Keratinocyte (primary cell): ENCODE data around the gene DNAJB6. TPM values are rescaled to one million over a fixed set of nuclear protein-coding genes. Genes with fewer than 3 reads are reported as not detected.

Source experiments
- DNase-seq: peaks from one replicate; pipeline ENCODE4 v3.0.0-alpha.2; 2011; ENCODE audit warnings: low read depth, missing footprints, low spot score
- FAIRE-seq: peaks from 2 replicates; lab custom pipeline; 2011; peaks lifted over from hg19 to GRCh38; lab: Jason Lieb, UNC
- H2AFZ ChIP-seq: 2 replicates; pipeline ENCODE4 v1.6.0; 2012; ENCODE audit warnings: low read length, control low read depth, inconsistent platforms; ENCODE audit not compliant: control insufficient read depth
- H3K27ac ChIP-seq: 2 replicates; pipeline ENCODE4 v1.5.1; 2011; ENCODE audit warnings: low read length; ENCODE audit not compliant: control insufficient read depth, insufficient read depth
- H3K27me3 ChIP-seq: 3 replicates; pipeline ENCODE4 v1.6.0; 2011; ENCODE audit warnings: low read length; ENCODE audit not compliant: control insufficient read depth, insufficient read depth; ENCODE audit errors: extremely low read depth
- H3K36me3 ChIP-seq, 2 experiments: 2 replicates in 1 of 2; 3 replicates in 1 of 2; pipeline ENCODE4 v1.5.1; 2011; ENCODE audit warnings: low read length in 2 of 2, mild to moderate bottlenecking in 1 of 2; ENCODE audit not compliant: control insufficient read depth in 2 of 2, insufficient read depth in 2 of 2; ENCODE audit errors: extremely low read depth in 1 of 2
- H3K4me1 ChIP-seq: 3 replicates; pipeline ENCODE4 v1.5.1; 2011; ENCODE audit warnings: low read length; ENCODE audit not compliant: control insufficient read depth, insufficient read depth; ENCODE audit errors: extremely low read depth
- H3K4me2 ChIP-seq: 3 replicates; pipeline ENCODE4 v1.6.0; 2011; ENCODE audit warnings: low read depth, low read length; ENCODE audit not compliant: control insufficient read depth, insufficient read depth; ENCODE audit errors: extremely low read depth
- H3K4me3 ChIP-seq, 3 experiments: fragments of 200-600 bp in 1 of 3; sonication (generic) in 1 of 3; 2 replicates in 2 of 3; 3 replicates in 1 of 3; pipeline ENCODE4 v1.5.1; 2011 to 2016; ENCODE audit warnings: low read length in 3 of 3, mild to moderate bottlenecking in 3 of 3, control low read depth in 2 of 3, inconsistent platforms in 1 of 3, low read depth in 1 of 3, mixed read lengths in 1 of 3, mixed run types in 1 of 3, moderate library complexity in 1 of 3; ENCODE audit not compliant: control insufficient read depth in 2 of 3, insufficient read depth in 2 of 3; ENCODE audit errors: extremely low read depth in 1 of 3
- H3K79me2 ChIP-seq: 2 replicates; pipeline ENCODE4 v1.6.0; 2012; ENCODE audit warnings: low read length; ENCODE audit not compliant: control insufficient read depth, insufficient read depth
- H3K9ac ChIP-seq: 3 replicates; pipeline ENCODE4 v1.6.0; 2011; ENCODE audit warnings: low read length; ENCODE audit not compliant: control insufficient read depth, insufficient read depth; ENCODE audit errors: extremely low read depth
- H3K9me1 ChIP-seq: 3 replicates; pipeline ENCODE4 v1.6.0; 2011; ENCODE audit warnings: low read length; ENCODE audit not compliant: control insufficient read depth, insufficient read depth; ENCODE audit errors: extremely low read depth
- H3K9me3 ChIP-seq: 2 replicates; pipeline ENCODE4 v1.5.1; 2012; ENCODE audit warnings: low read depth, low read length; ENCODE audit not compliant: control insufficient read depth
- H4K20me1 ChIP-seq: 3 replicates; pipeline ENCODE4 v1.6.0; 2011; ENCODE audit warnings: low read length; ENCODE audit not compliant: control insufficient read depth, insufficient read depth; ENCODE audit errors: extremely low read depth
- EZH2 ChIP-seq: IDR thresholded peaks from one replicate; pipeline ENCODE4 v1.6.1; 2012; ENCODE audit warnings: inconsistent platforms, mild to moderate bottlenecking, low read length, moderate library complexity
- dilution Hi-C: fragments of 300-500 bp; cut with MboI; formaldehyde crosslinking; loops from one replicate; pipeline ENCODE4 v1.7.0; 2020; ENCODE audit warnings: low sequenced_read_pairs; ENCODE audit not compliant: extremely low pct_ligation_motif_present
- polyA plus RNA-seq, 5 experiments: library from polyadenylated mRNA; depleted of rRNA in 3 of 5; stranded (reverse) in 3 of 5; stranded (forward) in 1 of 5; unstranded in 1 of 5; fragments of >200 nt; gene quantifications; 1 replicate in 1 of 5; 2 replicates in 3 of 5; 3 replicates in 1 of 5; pipeline versions ENCODE4 v1.2.1 to v1.2.3, GENCODE V29; 2011 to 2012; ENCODE audit warnings: missing spikeins in 2 of 5, low read depth in 1 of 5, low replicate concordance in 1 of 5
- TF ChIP-seq, protein P1 (sequence below), 3 experiments: IDR thresholded peaks in 1 of 3; conservative IDR thresholded peaks in 1 of 3; optimal IDR thresholded peaks in 1 of 3; 2 replicates in 2 of 3; 3 replicates in 1 of 3; pipeline versions ENCODE3 to v1.5.1; 2011; ENCODE audit warnings: low read length in 3 of 3, mild to moderate bottlenecking in 3 of 3, moderate library complexity in 2 of 3, control low read depth in 1 of 3, inconsistent platforms in 1 of 3; ENCODE audit not compliant: insufficient read depth in 2 of 3; ENCODE audit errors: extremely low read depth in 1 of 3

The DNAJB6 gene
- polyA plus RNA-seq, 1 donor (not counting 4 experiments of a cell fraction or from before 2014, with no cell fraction given) = 152 TPM

DNA sequence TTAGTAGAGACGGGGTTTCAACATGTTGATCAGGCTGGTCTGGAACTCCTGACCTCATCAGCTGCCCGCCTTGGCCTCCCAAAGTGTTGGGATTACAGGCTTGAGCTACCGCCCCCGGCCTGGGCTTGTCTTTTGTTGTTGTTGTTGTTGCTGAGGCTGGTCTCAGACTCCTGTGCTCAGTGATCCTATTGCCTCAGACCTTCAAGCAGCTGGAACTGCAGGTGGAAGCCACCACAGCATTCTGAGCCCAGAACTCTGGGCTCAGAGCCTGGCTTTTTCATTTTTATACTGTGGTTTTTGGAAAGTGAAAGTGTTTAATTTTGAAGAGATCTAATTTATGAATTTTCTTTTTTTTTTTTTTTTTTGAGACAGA lies 16.2 kb upstream of the DNAJB6 start:
- FAIRE-seq = no peak

DNA sequence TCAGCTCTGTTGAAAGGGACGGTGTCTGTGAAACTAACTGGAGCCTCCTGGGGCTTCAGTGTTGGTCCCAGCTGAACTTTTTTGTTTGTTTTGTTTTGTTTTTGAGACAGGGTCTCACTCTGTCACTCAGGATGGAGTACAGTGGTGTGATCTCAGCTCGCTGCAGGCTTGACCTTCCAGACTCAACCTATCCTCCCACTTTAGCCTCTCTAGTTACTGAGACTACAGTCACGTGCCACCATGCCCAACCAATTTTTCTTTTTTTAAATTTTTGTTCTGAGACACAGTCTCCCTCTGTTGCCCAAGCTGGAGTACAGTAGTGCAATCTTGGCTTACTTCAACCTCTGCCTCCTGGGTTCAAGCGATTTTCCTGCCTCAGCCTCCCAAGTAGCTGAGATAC lies 13.4 kb upstream of the DNAJB6 start:
- Histone ChIP-seq H3K9ac (no peak overlapping the region), H3K27me3 (no peaks in the 10 kb centered on the region), H2AFZ (no peak overlapping the region), H3K4me1 (peaks cover 7% of the 10 kb centered on the region), H3K36me3 (no peaks in the 10 kb centered on the region), H3K79me2 (no peaks in the 10 kb centered on the region), H4K20me1 (no peaks in the 10 kb centered on the region), H3K4me3 (no peak overlapping the region), H3K9me3 (no peaks in the 10 kb centered on the region), H3K4me2 (no peak overlapping the region), H3K9me1 (no peaks in the 10 kb centered on the region), H3K27ac (no peak overlapping the region)
- TF ChIP-seq EZH2 = no peak
- TF ChIP-seq, protein P1, sequence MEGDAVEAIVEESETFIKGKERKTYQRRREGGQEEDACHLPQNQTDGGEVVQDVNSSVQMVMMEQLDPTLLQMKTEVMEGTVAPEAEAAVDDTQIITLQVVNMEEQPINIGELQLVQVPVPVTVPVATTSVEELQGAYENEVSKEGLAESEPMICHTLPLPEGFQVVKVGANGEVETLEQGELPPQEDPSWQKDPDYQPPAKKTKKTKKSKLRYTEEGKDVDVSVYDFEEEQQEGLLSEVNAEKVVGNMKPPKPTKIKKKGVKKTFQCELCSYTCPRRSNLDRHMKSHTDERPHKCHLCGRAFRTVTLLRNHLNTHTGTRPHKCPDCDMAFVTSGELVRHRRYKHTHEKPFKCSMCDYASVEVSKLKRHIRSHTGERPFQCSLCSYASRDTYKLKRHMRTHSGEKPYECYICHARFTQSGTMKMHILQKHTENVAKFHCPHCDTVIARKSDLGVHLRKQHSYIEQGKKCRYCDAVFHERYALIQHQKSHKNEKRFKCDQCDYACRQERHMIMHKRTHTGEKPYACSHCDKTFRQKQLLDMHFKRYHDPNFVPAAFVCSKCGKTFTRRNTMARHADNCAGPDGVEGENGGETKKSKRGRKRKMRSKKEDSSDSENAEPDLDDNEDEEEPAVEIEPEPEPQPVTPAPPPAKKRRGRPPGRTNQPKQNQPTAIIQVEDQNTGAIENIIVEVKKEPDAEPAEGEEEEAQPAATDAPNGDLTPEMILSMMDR (optimal IDR thresholded peaks at IDR 0.05 in 1 of 3, IDR thresholded peaks at IDR 0.05 in 1 of 3, conservative IDR thresholded peaks at IDR 0.05 in 1 of 3; ENCODE audit: extremely low read depth in 1 of 3, insufficient read depth in 2 of 3, low read length in 3 of 3) = no peak
- no peak for FAIRE-seq
- dilution Hi-C loops = no loop called here
- DNase-seq = no peak

More for the DNA sequence above, 16.2 kb upstream of the DNAJB6 start:
- Histone ChIP-seq H3K79me2 (no peaks in the 10 kb centered on the region), H4K20me1 (no peaks in the 10 kb centered on the region), H3K9me1 (no peaks in the 10 kb centered on the region), H3K9ac (no peak overlapping the region), H2AFZ (no peak overlapping the region), H3K4me3 (no peak overlapping the region), H3K4me2 (no peak overlapping the region), H3K4me1 (peaks cover 15% of the 10 kb centered on the region), H3K27ac (no peak overlapping the region), H3K36me3 (no peaks in the 10 kb centered on the region), H3K27me3 (no peaks in the 10 kb centered on the region), H3K9me3 (no peaks in the 10 kb centered on the region)
- no peak for DNase-seq
- no peak for TF ChIP-seq EZH2
- TF ChIP-seq, protein P1 (optimal IDR thresholded peaks at IDR 0.05 in 1 of 3, IDR thresholded peaks at IDR 0.05 in 1 of 3, conservative IDR thresholded peaks at IDR 0.05 in 1 of 3; ENCODE audit: extremely low read depth in 1 of 3, insufficient read depth in 2 of 3, low read length in 3 of 3) = no peak
- dilution Hi-C loops = no loop called here
